ENCODE results near the gene MAP2.
"Not testable (repeated sequence)": the region's sequence is repeated elsewhere in the genome, so short reads cannot be mapped to it uniquely, and the experiment has no call there.

The MAP2 gene

DNA sequence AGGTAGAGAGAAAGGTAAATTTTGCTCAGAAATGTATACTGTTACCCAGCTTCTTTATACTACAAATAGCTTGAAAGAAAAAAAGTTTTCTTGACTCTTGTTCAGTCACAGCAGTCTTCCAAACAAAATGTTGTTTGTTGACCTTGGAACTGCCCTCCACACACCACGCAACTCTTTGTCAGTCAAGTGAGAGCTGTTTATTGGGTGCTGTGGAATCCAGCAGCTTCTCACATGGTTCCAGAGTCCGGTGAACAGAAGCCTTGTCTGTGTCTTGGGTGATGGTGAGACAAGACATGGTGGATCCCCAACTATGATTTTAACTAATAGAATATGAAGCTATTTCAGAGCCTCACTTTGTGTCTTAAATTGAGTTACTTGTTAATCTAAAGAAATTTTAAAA is 112.5 kb downstream of the MAP2 start:
- DNase-seq = no peak

DNA sequence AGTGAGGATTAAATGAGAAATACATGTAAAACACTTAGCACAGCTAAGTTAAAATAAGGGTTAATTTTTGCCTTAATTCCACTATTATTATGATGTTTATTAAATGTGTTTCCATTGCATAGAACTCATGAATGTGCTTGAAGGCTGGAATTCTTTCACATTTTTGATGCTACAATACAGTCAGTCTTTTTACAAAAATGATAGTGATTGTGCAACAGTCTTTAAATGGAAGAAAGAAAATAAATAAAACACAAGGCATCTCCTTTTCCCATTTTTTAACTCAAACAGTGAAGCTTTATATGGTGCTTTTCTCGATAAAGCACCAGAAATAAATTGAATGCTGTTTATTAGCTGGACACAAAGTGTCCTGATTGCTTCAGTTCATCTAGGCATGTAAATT is 123.9 kb downstream of the MAP2 start:
- no peak for DNase-seq

DNA sequence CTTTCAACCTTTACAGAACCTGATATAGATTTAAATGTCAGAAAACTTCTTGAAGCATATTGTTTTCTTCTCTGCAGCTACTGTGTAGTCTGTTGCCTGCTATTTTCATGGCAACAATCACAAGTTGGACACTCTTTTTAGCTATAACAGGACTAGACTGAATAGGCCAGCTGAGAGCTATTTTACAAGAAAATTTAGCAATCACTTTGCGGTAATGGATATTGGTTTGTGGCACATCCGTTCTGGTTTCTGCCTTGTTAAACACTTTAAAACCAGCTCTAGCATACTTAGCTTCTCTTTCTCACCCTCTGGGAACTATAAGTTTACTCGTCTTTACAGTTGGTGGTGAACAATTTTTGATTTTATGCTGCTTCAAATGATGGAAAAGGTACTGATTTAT is 125.7 kb downstream of the MAP2 start:
- DNase-seq = no peak

GRCh38 chr2:209553913-209554312 is 130.1 kb downstream of the MAP2 start:
- no peak for DNase-seq

- DNase-seq = no peak
Observed at GRCh38 chr2:209556354-209556961, 132.6 kb downstream of the MAP2 start.

- DNase-seq = no peak
Observed at GRCh38 chr2:209560911-209561310, 137.1 kb downstream of the MAP2 start.

- DNase-seq = no peak
Observed at GRCh38 chr2:209563453-209563852, 139.6 kb downstream of the MAP2 start.

- no peak for DNase-seq
Observed at GRCh38 chr2:209564816-209565215, 141.0 kb downstream of the MAP2 start.

GRCh38 chr2:209565896-209566582 is 142.2 kb downstream of the MAP2 start:
- no peak for DNase-seq

DNA sequence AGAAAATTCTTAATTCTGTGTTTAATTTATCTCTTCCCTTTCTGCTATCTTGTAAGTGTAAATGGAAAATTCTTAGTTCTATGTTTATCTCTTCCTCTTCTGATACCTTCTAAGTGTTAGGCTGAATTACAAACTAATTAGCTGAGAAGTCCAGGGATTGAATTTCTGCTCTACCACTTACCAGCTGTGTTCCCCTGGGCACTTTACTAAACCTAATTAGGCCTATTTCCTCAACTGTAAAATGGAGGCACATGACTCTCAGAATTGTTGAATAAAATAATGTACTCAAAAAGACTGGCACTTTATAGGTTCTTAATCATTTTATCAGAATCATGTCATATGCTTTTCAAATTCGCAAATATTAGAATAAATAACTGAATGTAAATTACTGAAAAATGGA is 146.3 kb downstream of the MAP2 start:
- DNase-seq = no peak

DNA sequence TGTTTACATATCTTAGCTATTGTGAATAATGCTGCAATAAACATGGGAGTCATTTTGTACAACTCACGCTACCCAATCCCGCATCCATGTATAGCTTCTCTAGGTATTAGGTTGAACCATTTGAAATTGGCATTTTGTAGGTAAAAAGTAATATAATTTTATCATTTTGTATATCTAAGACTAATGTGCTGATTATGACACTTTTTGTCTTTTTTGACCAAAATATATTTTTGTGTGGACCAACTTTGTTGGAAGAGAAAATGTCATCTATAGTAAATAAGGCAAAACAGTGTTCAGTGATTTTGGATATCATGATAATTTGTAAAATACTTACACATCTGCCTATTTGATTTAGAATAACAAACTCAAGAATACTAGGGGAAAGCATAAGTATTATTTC is 150.7 kb downstream of the MAP2 start:
- DNase-seq = no peak

- DNase-seq = no peak
Observed at GRCh38 chr2:209577376-209578357, 153.8 kb downstream of the MAP2 start.

DNA sequence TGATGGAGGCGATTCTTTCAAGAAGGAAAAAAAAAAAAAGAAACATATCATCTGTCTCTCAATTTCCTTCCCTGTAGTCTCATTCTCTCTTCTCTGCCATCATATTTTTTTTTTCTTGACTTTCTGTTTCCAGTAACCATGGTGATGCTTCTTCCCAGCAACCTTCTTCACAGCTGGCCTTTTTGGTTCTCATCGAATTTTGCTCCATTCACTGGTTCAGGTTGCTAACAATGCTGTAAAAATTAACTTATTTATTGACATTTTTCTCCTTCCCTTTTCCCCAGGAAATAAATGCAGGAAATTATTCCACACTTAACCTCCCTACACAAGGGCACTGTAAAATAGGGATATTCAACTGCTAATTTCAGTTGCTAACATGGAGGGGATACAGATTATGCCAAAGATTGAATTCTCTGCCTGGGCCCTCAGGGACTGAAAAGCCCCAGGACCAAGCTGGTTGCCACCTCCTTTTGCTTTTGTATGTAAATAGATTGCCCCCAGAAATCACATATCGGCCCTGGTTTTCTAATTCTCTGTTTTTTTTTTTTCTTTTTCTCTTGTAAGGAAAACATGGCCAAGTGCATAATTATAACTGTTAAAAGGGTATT is 154.7 kb downstream of the MAP2 start:
- DNase-seq = no peak

DNA sequence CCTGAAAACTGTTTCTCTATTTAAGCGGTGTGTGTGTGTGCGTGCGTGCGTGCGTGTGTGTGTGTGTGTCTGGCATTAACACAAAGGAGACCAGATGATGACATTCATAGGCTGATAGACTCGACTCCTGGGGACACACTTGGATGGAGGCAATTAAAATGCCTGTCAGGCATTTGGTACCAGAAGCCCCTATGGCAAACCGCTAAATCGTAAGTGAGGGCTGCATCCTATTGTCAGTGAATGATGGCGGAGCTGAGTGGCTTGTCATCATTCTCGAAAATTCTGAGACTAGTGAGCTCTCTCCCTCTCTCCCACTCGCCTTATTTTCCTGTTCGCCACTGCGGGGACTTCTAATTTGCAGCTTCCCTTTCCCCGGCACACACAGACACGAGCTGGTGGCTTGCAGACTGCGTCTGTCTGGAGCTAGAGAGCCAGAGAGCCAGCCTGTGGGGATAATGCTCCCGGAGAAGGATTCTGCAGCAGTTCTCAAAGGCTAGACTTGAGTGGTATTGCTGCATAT is 155.4 kb downstream of the MAP2 start:
- DNase-seq = no peak

GRCh38 chr2:209581040-209581439 is 157.2 kb downstream of the MAP2 start:
- DNase-seq = no peak

GRCh38 chr2:209582281-209582680 is 158.4 kb downstream of the MAP2 start:
- no peak for DNase-seq

- no peak for DNase-seq
Observed at GRCh38 chr2:209584472-209584871, 160.6 kb downstream of the MAP2 start.

DNA sequence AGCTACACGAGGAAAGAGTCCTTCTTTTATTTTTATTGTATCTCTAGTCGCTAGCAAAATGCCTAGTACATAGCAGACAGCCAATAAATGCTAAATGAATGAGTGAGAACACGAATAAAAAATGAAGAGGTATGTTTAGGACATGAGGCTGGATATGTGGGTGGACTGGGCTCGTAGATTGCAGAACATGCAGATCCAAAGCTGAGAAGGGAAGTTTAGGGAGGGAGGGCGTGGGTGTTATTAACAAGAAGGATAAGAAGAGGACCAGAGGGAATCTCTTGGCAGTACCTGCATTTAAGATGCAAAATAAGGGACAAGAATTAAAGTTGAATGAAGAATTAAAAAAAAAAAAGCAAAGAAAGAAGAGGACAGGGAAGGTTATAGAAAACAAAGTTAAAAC is 161.1 kb downstream of the MAP2 start:
- DNase-seq = no peak

DNA sequence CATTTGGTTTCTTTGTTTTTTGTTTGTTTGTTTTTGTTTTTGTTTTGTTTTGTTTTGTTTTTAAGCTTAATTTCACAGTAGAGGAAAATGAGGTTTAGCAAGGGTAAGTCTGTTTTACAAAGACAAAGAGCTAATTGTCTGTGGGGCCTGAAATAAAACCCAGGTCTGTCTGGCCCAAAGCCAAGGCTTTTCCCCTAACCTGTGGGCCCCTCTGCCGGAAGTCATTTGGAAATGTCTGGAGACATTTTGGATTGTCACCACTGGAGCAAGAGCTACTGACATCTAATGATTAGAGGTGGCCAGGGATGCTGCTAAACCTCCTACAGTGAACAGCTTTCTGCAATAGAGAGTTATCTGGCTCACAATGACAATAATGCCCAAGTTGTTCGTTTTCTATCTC is 167.2 kb downstream of the MAP2 start:
- DNase-seq = no peak

- no peak for DNase-seq
Observed at GRCh38 chr2:209592106-209592505, 168.3 kb downstream of the MAP2 start.

GRCh38 chr2:209593930-209594329 is 170.1 kb downstream of the MAP2 start:
- DNase-seq = no peak

- no peak for DNase-seq
Observed at GRCh38 chr2:209596262-209596661, 172.4 kb downstream of the MAP2 start.

GRCh38 chr2:209598227-209598626 is 174.4 kb downstream of the MAP2 start:
- not testable (repeated sequence) for DNase-seq

Measured in stimulated activated CD4-positive, alpha-beta T cell treated with anti-CD3 and anti-CD28 coated beads, Interleukin-2, amount 100 ng/mL, for 24 hours (primary cell).